Mesendoderm (in vitro differentiated cells): ENCODE data around the gene MEIKIN.

Source experiments
- DNase-seq: peaks from one replicate; pipeline ENCODE4 v3.0.0; 2013
- H2AK5ac ChIP-seq: 2 replicates; pipeline ENCODE4 v1.6.1; 2013; ENCODE audit warnings: low read length, inconsistent platforms
- H2BK120ac ChIP-seq: 2 replicates; pipeline ENCODE4 v1.6.1; 2013; ENCODE audit warnings: low read depth, mild to moderate bottlenecking, low read length, moderate library complexity, mixed read lengths
- H2BK15ac ChIP-seq: replicated peaks from 2 replicates; pipeline ENCODE4 v1.6.1; 2013; ENCODE audit warnings: low read depth, mild to moderate bottlenecking, moderate library complexity
- H2BK5ac ChIP-seq: 2 replicates; pipeline ENCODE4 v1.6.1; 2013; ENCODE audit warnings: low read length, inconsistent platforms
- H3K18ac ChIP-seq: 2 replicates; pipeline ENCODE4 v1.6.1; 2013; ENCODE audit warnings: mild to moderate bottlenecking, low read length, mixed read lengths
- H3K23ac ChIP-seq: one replicate; pipeline ENCODE4 v1.6.1; 2013; ENCODE audit warnings: low read length
- H3K27ac ChIP-seq: 2 replicates; pipeline ENCODE4 v1.5.1; 2013; ENCODE audit warnings: low read depth, mild to moderate bottlenecking, inconsistent platforms, low read length, moderate library complexity
- H3K27me3 ChIP-seq: 2 replicates; pipeline ENCODE4 v1.6.1; 2013; ENCODE audit warnings: low read length, control low read depth, mild to moderate bottlenecking, inconsistent platforms; ENCODE audit not compliant: insufficient read depth, poor library complexity
- H3K36me3 ChIP-seq: 2 replicates; pipeline ENCODE4 v1.6.1; 2013; ENCODE audit warnings: low read length, inconsistent platforms; ENCODE audit not compliant: control insufficient read depth, insufficient read depth
- H3K4ac ChIP-seq: one replicate; pipeline ENCODE4 v1.6.1; 2013; ENCODE audit warnings: low read depth, mild to moderate bottlenecking, low read length, moderate library complexity
- H3K4me1 ChIP-seq: 2 replicates; pipeline ENCODE4 v1.6.1; 2013; ENCODE audit warnings: low read depth, low read length, inconsistent platforms; ENCODE audit not compliant: control insufficient read depth
- H3K4me2 ChIP-seq: 2 replicates; pipeline ENCODE4 v1.6.1; 2013; ENCODE audit warnings: low read length
- H3K4me3 ChIP-seq: 2 replicates; pipeline ENCODE4 v1.5.1; 2013; ENCODE audit warnings: mild to moderate bottlenecking, low read length
- H3K56ac ChIP-seq: one replicate; pipeline ENCODE4 v1.6.1; 2013; ENCODE audit warnings: low read length
- H3K79me1 ChIP-seq: 2 replicates; pipeline ENCODE4 v1.6.1; 2013; ENCODE audit warnings: low read length, inconsistent platforms
- H3K79me2 ChIP-seq: 2 replicates; pipeline ENCODE4 v1.6.1; 2013; ENCODE audit warnings: mild to moderate bottlenecking, low read length; ENCODE audit not compliant: control insufficient read depth, insufficient read depth
- H3K9ac ChIP-seq: 2 replicates; pipeline ENCODE4 v1.6.1; 2013; ENCODE audit warnings: low read length, inconsistent platforms
- H4K5ac ChIP-seq: one replicate; pipeline ENCODE4 v1.6.1; 2013; ENCODE audit warnings: low read length
- H4K8ac ChIP-seq: one replicate; pipeline ENCODE4 v1.6.1; 2013; ENCODE audit warnings: low read depth, mild to moderate bottlenecking, control low read depth, low read length, moderate library complexity
- WGBS: extraction: QIAGEN DNeasy Blood & Tissue Kit; methylation state at CpG from one replicate; pipeline ENCODE4 v1.1.7; 2013; ENCODE audit warnings: low lambda C conversion rate, missing lambda C conversion rate; ENCODE audit not compliant: insufficient coverage; ENCODE audit errors: extremely low coverage; 5-methylcytosine and 5-hydroxymethylcytosine counted together

MEIKIN gene

GRCh38 chr5:131790550-131790949 is 154.9 kb downstream of the MEIKIN start:
- H3K4me2 ChIP-seq: no peak overlapping the region
- no peaks in the 10 kb centered on the region for H3K36me3 ChIP-seq
- no CpG with 5 or more reads among the region's 2 CpGs for WGBS
- no peak overlapping the region for H3K9ac ChIP-seq
- H4K8ac ChIP-seq: no peak overlapping the region
- no peaks in the 10 kb centered on the region for H3K4me1 ChIP-seq
- H3K27ac ChIP-seq: no peak overlapping the region
- H3K23ac ChIP-seq: no peak overlapping the region
- H4K5ac ChIP-seq: no peak overlapping the region
- H2BK120ac ChIP-seq: no peak overlapping the region
- DNase-seq: no peak
- H2BK15ac ChIP-seq: no peak overlapping the region
- H3K27me3 ChIP-seq: no peaks in the 10 kb centered on the region
- H3K18ac ChIP-seq: no peak overlapping the region
- no peak overlapping the region for H3K4me3 ChIP-seq
- no peak overlapping the region for H3K4ac ChIP-seq
- H2AK5ac ChIP-seq: no peak overlapping the region
- no peak overlapping the region for H2BK5ac ChIP-seq
- H3K56ac ChIP-seq: no peak overlapping the region
- H3K79me2 ChIP-seq: peaks cover 10% of the 10 kb centered on the region
- peaks cover 15% of the 10 kb centered on the region for H3K79me1 ChIP-seq

GRCh38 chr5:131789765-131790164 is 155.7 kb downstream of the MEIKIN start:
- Histone ChIP-seq H3K9ac (no peak overlapping the region), H4K5ac (no peak overlapping the region), H2AK5ac (no peak overlapping the region), H3K4ac (no peak overlapping the region), H3K4me1 (no peaks in the 10 kb centered on the region), H3K23ac (no peak overlapping the region), H3K27me3 (no peaks in the 10 kb centered on the region), H3K4me3 (no peak overlapping the region), H3K56ac (no peak overlapping the region), H3K79me2 (peaks cover 9% of the 10 kb centered on the region), H3K27ac (no peak overlapping the region), H2BK15ac (no peak overlapping the region), H3K36me3 (no peaks in the 10 kb centered on the region), H4K8ac (no peak overlapping the region), H3K18ac (no peak overlapping the region), H2BK5ac (no peak overlapping the region), H3K79me1 (peaks cover 15% of the 10 kb centered on the region), H2BK120ac (no peak overlapping the region), H3K4me2 (no peak overlapping the region)
- no peak for DNase-seq
- no CpG with 5 or more reads among the region's 3 CpGs for WGBS

GRCh38 chr5:131787736-131788135 is 157.7 kb downstream of the MEIKIN start:
- Histone ChIP-seq H3K27me3 (no peaks in the 10 kb centered on the region), H3K79me1 (peaks cover 12% of the 10 kb centered on the region), H3K36me3 (no peaks in the 10 kb centered on the region), H4K5ac (no peak overlapping the region), H3K27ac (no peak overlapping the region), H2BK15ac (no peak overlapping the region), H3K56ac (no peak overlapping the region), H3K4me2 (no peak overlapping the region), H3K4me3 (no peak overlapping the region), H2BK5ac (no peak overlapping the region), H3K79me2 (peaks cover 6% of the 10 kb centered on the region), H2BK120ac (no peak overlapping the region), H3K4ac (no peak overlapping the region), H3K9ac (no peak overlapping the region), H2AK5ac (no peak overlapping the region), H4K8ac (no peak overlapping the region), H3K23ac (no peak overlapping the region), H3K18ac (no peak overlapping the region), H3K4me1 (no peaks in the 10 kb centered on the region)
- WGBS: no CpG with 5 or more reads among the region's 4 CpGs
- no peak for DNase-seq

GRCh38 chr5:131786900-131787692 is 158.4 kb downstream of the MEIKIN start:
- H3K9ac ChIP-seq: no peak overlapping the region
- no peak overlapping the region for H3K23ac ChIP-seq
- DNase-seq: no peak

GRCh38 chr5:131786036-131786435 is 159.4 kb downstream of the MEIKIN start:
- no peak overlapping the region for H3K4me2 ChIP-seq
- H3K18ac ChIP-seq: no peak overlapping the region
- H3K4me1 ChIP-seq: no peaks in the 10 kb centered on the region
- WGBS: no CpG with 5 or more reads among the region's 1 CpG
- no peak overlapping the region for H2BK15ac ChIP-seq
- no peaks in the 10 kb centered on the region for H3K36me3 ChIP-seq
- no peak overlapping the region for H4K5ac ChIP-seq
- no peaks in the 10 kb centered on the region for H3K27me3 ChIP-seq
- H3K4ac ChIP-seq: no peak overlapping the region
- H3K23ac ChIP-seq: no peak overlapping the region
- no peak overlapping the region for H4K8ac ChIP-seq
- H3K4me3 ChIP-seq: no peak overlapping the region
- no peak for DNase-seq
- H2BK5ac ChIP-seq: no peak overlapping the region
- H3K27ac ChIP-seq: no peak overlapping the region
- no peak overlapping the region for H2BK120ac ChIP-seq
- no peak overlapping the region for H2AK5ac ChIP-seq
- H3K79me2 ChIP-seq: peaks cover 6% of the 10 kb centered on the region
- no peak overlapping the region for H3K56ac ChIP-seq
- peaks cover 15% of the 10 kb centered on the region for H3K79me1 ChIP-seq
- no peak overlapping the region for H3K9ac ChIP-seq

More at GRCh38 chr5:131786900-131787692, 158.4 kb downstream of the MEIKIN start:
- no peak overlapping the region for H2BK15ac ChIP-seq
- peaks cover 6% of the 10 kb centered on the region for H3K79me2 ChIP-seq
- no peak overlapping the region for H3K4me3 ChIP-seq
- no peak overlapping the region for H2AK5ac ChIP-seq
- no peak overlapping the region for H2BK120ac ChIP-seq
- H4K8ac ChIP-seq: no peak overlapping the region
- H3K36me3 ChIP-seq: no peaks in the 10 kb centered on the region
- no peak overlapping the region for H4K5ac ChIP-seq
- H3K27me3 ChIP-seq: no peaks in the 10 kb centered on the region
- H2BK5ac ChIP-seq: no peak overlapping the region
- no peak overlapping the region for H3K4me2 ChIP-seq
- H3K79me1 ChIP-seq: peaks cover 12% of the 10 kb centered on the region
- H3K4me1 ChIP-seq: no peaks in the 10 kb centered on the region
- no CpG with 5 or more reads among the region's 4 CpGs for WGBS
- no peak overlapping the region for H3K27ac ChIP-seq
- no peak overlapping the region for H3K4ac ChIP-seq
- no peak overlapping the region for H3K56ac ChIP-seq
- no peak overlapping the region for H3K18ac ChIP-seq

- Histone ChIP-seq H3K79me2 (peaks cover 3% of the 10 kb centered on the region), H4K8ac (no peak overlapping the region), H3K4me2 (no peak overlapping the region), H3K4me3 (no peak overlapping the region), H2AK5ac (no peak overlapping the region), H2BK15ac (no peak overlapping the region), H4K5ac (no peak overlapping the region), H2BK120ac (no peak overlapping the region), H2BK5ac (no peak overlapping the region), H3K27ac (no peak overlapping the region), H3K9ac (no peak overlapping the region), H3K56ac (no peak overlapping the region), H3K27me3 (no peaks in the 10 kb centered on the region), H3K18ac (no peak overlapping the region), H3K79me1 (peaks cover 14% of the 10 kb centered on the region), H3K23ac (no peak overlapping the region), H3K36me3 (no peaks in the 10 kb centered on the region), H3K4ac (no peak overlapping the region), H3K4me1 (no peaks in the 10 kb centered on the region)
- no peak for DNase-seq
- whole genome bisulfite sequencing: no CpG with 5 or more reads among the region's 1 CpG
Measured at GRCh38 chr5:131783874-131784273, 161.6 kb downstream of the MEIKIN start.
